CD4-positive, alpha-beta T cell treated with Interleukin-21 for 1 hour (primary cell): ENCODE measurements around the gene NSD2.
A peak's percentile ranks its signal among the peaks of the same experiment; 100 is the strongest.
"Not testable (repeated sequence)": the region's sequence is repeated elsewhere in the genome, so short reads cannot be mapped to it uniquely, and the experiment has no call there.

ENCODE experiments used
- DNase-seq: peaks from one replicate; pipeline ENCODE4 v3.0.0-alpha.2; 2020

Gene NSD2

GRCh38 chr4:1870578-1871443 lies at the start of gene NSD2:
NSD2 (plus strand) TSS chr4:1871393; CDS start chr4:1900655, 29,262 bp downstream.
- peak; percentile 93 for DNase-seq

- DNase-seq: no peak
These were observed 49.3 kb upstream of the NSD2 start for GRCh38 chr4:1821679-1822567.

GRCh38 chr4:1822568-1823544 lies 48.3 kb upstream of the NSD2 start:
- no peak for DNase-seq

GRCh38 chr4:1823545-1823932 lies 47.7 kb upstream of the NSD2 start:
- no peak for DNase-seq

- DNase-seq: no peak
These were observed 46.4 kb upstream of the NSD2 start for GRCh38 chr4:1824746-1825145.

GRCh38 chr4:1825326-1825725 lies 45.9 kb upstream of the NSD2 start:
- no peak for DNase-seq

GRCh38 chr4:1826531-1827350 lies 44.5 kb upstream of the NSD2 start:
- no peak for DNase-seq

- DNase-seq: no peak
These were observed 41.0 kb upstream of the NSD2 start for GRCh38 chr4:1830234-1830633.

GRCh38 chr4:1830642-1831228 lies 40.5 kb upstream of the NSD2 start:
- no peak for DNase-seq

GRCh38 chr4:1831331-1831730 lies 39.9 kb upstream of the NSD2 start:
- no peak for DNase-seq

GRCh38 chr4:1832690-1833089 lies 38.5 kb upstream of the NSD2 start:
- DNase-seq: no peak

- DNase-seq: no peak
These were observed 37.7 kb upstream of the NSD2 start for GRCh38 chr4:1833307-1834046.

- DNase-seq: no peak
These were observed 37.0 kb upstream of the NSD2 start for GRCh38 chr4:1834047-1834775.

GRCh38 chr4:1835836-1836235 lies 35.4 kb upstream of the NSD2 start:
- DNase-seq: not testable (repeated sequence)

- no peak for DNase-seq
These were observed 34.5 kb upstream of the NSD2 start for GRCh38 chr4:1836650-1837049.

- no peak for DNase-seq
These were observed 34.1 kb upstream of the NSD2 start for GRCh38 chr4:1837069-1837468.

- no peak for DNase-seq
These were observed 31.9 kb upstream of the NSD2 start for GRCh38 chr4:1839282-1839681.

- DNase-seq: no peak
These were observed 29.8 kb upstream of the NSD2 start for GRCh38 chr4:1841201-1841886.

- no peak for DNase-seq
These were observed 29.3 kb upstream of the NSD2 start for GRCh38 chr4:1841887-1842210.
